Measurements from ENCODE around the gene TBC1D22A. TPM values are rescaled to one million over a fixed set of nuclear protein-coding genes. Genes with fewer than 3 reads are reported as not detected.

Gene TBC1D22A
- total and polyA plus RNA-seq, 9 of the 15 experiments (the other 6 are each of a cell fraction or from before 2014, with no cell fraction given): 0.20 to 11.5 (median 5.2) TPM

DNA sequence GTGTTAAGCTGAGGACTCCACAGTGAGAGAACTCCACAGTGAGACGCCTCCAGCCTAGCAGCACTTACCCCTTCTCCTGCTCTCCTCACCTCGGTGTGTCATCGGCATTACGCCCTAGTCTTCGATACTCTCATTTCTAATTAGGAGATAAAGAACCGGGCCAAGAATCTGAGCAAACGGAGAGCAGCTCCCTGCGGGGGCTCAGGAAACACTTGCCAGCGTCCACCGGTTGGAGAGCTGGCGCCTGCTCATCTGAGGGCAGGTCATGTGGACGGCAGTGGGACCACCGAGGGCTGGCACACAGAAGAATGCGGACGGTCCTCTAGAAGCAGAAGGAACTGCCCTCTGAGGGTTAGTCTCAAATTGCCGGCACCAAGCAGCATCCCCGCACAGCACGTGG is 37.4 kb upstream of the TBC1D22A start:
- Histone ChIP-seq H2AFZ (ENCODE audit: low read depth, low read length) (no peak overlapping the region), H3K9ac (ENCODE audit: insufficient read depth in 1 of 2, low read depth in 2 of 2, low read length in 2 of 2) (no peak overlapping the region), H3K4me3 (no peak overlapping the region), H3K79me2 (ENCODE audit: control insufficient read depth, insufficient read depth, low read length) (no peaks in the 10 kb centered on the region), H3K27me3 (ENCODE audit: control insufficient read depth in 2 of 2, insufficient read depth in 2 of 2, low read length in 2 of 2) (no peaks in the 10 kb centered on the region), H3K27ac (ENCODE audit: extremely low read depth, low read depth, low read length) (no peak overlapping the region), H3K4me1 (replicated peaks in 1 of 2; ENCODE audit: control insufficient read depth in 2 of 2, insufficient read depth in 2 of 2, low read length in 2 of 2) (peaks cover 0 to 12% of the 10 kb centered on the region in 2 experiments; a peak in 2 of 5 replicates), H3K9me1 (ENCODE audit: control insufficient read depth, insufficient read depth, low read length) (no peaks in the 10 kb centered on the region), H3K9me3 (replicated peaks; ENCODE audit: control insufficient read depth, insufficient read depth, low read depth, low read length) (no peaks in the 10 kb centered on the region), H3K36me3 (ENCODE audit: control insufficient read depth, insufficient read depth, low read length) (0 out of 3 replicates have a peak, but pooled peaks cover 2% of the 10 kb centered on the region), H4K20me1 (replicated peaks; ENCODE audit: control insufficient read depth, insufficient read depth, low read length) (no peaks in the 10 kb centered on the region), H3K4me2 (ENCODE audit: insufficient read depth, low read length) (no peak overlapping the region)
- in situ Hi-C loops (cut with MboI): no loop called here
- no peak for ATAC-seq
- ChIA-PET CTCF (ENCODE audit: low intra/inter-chr PET ratio) (no interaction called here), POLR2A (no interaction called here)
- 92% methylated on average over 15 of the region's 18 CpGs for WGBS (ENCODE audit: insufficient coverage, low coverage, missing lambda C conversion rate)
- no peak for DNase-seq (ENCODE audit: extremely low read depth in 1 of 4, low spot score in 3 of 4)
- FAIRE-seq: no peak
- no peak for TF ChIP-seq RFX5 (IDR thresholded peaks at IDR 0.05; ENCODE audit: low read depth, low read length)
- no peak for TF ChIP-seq FOXM1 (IDR thresholded peaks at IDR 0.05; ENCODE audit: low read depth)
- TF ChIP-seq FOXM1 (CRISPR knock-in tag; IDR thresholded peaks at IDR 0.05; ENCODE audit: low read depth): no peak
- TF ChIP-seq EP300 (IDR thresholded peaks at IDR 0.05; ENCODE audit: low read length): no peak
- TF ChIP-seq, protein P1, sequence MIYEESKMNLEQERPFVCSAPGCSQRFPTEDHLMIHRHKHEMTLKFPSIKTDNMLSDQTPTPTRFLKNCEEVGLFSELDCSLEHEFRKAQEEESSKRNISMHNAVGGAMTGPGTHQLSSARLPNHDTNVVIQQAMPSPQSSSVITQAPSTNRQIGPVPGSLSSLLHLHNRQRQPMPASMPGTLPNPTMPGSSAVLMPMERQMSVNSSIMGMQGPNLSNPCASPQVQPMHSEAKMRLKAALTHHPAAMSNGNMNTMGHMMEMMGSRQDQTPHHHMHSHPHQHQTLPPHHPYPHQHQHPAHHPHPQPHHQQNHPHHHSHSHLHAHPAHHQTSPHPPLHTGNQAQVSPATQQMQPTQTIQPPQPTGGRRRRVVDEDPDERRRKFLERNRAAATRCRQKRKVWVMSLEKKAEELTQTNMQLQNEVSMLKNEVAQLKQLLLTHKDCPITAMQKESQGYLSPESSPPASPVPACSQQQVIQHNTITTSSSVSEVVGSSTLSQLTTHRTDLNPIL (CRISPR knock-in tag; IDR thresholded peaks at IDR 0.05): no peak
- no peak for TF ChIP-seq POLR2B (IDR thresholded peaks at IDR 0.05; ENCODE audit: low read depth, partially characterized antibody)
- no peak for TF ChIP-seq ETV5 (CRISPR knock-in tag; IDR thresholded peaks at IDR 0.05; ENCODE audit: low read depth)
- BruUV-seq (replicated peaks): no TSS peak
- intact Hi-C loops (cut with micrococcal nuclease): no loop called here

Data from K562 (cell line).